DOHH2 (cell line): Measurements from ENCODE around the gene PHF2.

Source experiments
- EZH2phosphoT487 ChIP-seq: fragments of 200-600 bp; sonication (generic); IDR thresholded peaks from 2 replicates; pipeline ENCODE4 v1.6.1; 2017; ENCODE audit warnings: borderline replicate concordance, mild to moderate bottlenecking, antibody characterized with exemption, low read length, moderate library complexity, mixed read lengths
- TF ChIP-seq, protein P1 (sequence below): fragments of 200-600 bp; sonication (generic); IDR thresholded peaks from one replicate; pipeline ENCODE4 v1.5.1; 2014; ENCODE audit warnings: antibody characterized with exemption, mild to moderate bottlenecking, low read depth, low read length; ENCODE audit not compliant: poor library complexity, severe bottlenecking

- TF ChIP-seq, protein P1, sequence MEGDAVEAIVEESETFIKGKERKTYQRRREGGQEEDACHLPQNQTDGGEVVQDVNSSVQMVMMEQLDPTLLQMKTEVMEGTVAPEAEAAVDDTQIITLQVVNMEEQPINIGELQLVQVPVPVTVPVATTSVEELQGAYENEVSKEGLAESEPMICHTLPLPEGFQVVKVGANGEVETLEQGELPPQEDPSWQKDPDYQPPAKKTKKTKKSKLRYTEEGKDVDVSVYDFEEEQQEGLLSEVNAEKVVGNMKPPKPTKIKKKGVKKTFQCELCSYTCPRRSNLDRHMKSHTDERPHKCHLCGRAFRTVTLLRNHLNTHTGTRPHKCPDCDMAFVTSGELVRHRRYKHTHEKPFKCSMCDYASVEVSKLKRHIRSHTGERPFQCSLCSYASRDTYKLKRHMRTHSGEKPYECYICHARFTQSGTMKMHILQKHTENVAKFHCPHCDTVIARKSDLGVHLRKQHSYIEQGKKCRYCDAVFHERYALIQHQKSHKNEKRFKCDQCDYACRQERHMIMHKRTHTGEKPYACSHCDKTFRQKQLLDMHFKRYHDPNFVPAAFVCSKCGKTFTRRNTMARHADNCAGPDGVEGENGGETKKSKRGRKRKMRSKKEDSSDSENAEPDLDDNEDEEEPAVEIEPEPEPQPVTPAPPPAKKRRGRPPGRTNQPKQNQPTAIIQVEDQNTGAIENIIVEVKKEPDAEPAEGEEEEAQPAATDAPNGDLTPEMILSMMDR = peak; percentile 34
- TF ChIP-seq EZH2phosphoT487 = no peak
Measured at GRCh38 chr9:93680443-93681268, 104.3 kb downstream of the PHF2 start.
